Measurements from ENCODE around the gene PEAR1. TPM values are rescaled to one million over a fixed set of nuclear protein-coding genes. Genes with fewer than 3 reads are reported as not detected.

PEAR1 gene
- total RNA-seq, 1 experiment from 2014 or later: 3.0 TPM

DNA sequence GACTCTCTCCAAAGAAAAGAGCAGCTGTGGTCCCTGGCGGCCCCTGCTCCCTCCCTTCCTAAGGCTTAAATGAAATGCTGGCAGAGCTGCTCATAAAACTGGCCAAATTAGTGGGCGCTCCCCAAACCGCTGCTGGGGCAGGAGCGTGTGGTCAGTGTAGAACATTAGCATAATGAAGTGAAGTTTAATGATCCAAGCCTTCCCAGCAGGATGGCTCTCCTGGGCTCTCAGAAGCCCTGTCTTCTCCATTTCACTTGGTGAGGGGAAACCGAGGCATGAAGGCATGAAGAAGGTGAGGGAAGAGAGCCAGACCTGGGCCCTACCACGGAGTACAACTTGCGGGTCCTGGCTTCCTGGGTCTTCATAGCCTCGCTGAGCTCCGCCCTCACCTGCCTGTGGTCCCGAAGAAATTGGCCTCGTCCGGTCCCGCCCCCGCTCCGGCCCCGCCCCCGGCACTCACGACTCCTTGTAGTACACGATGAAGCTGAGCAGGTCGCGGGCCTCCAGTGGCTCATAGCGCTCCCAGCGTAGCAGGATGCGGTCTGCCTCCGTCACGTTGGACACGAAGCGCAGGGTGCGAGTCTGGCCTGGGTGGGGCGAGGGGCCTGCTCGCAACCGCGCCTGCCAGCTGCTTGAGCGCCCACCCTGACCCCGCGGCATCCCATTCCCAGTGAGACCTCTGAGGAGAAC is 44.9 kb upstream of the PEAR1 start:
- CTCF ChIA-PET: interaction anchor here (1.0 kb wide), 1 partner anchor 11 kb away, joined by 4 read pairs; no protein-coding TSS in a partner anchor
- BruUV-seq (replicated peaks): no TSS peak
- no peaks in the 10 kb centered on the region for H3K4me1 Mint-ChIP-seq (ENCODE audit: low read depth, unreplicated experiment)
- no peak overlapping the region for H3K4me3 Mint-ChIP-seq (ENCODE audit: low read depth, unreplicated experiment)
- DNase-seq: no peak
- H3K27ac Mint-ChIP-seq (ENCODE audit: unreplicated experiment): no peak overlapping the region
- TF ChIP-seq, protein P1, sequence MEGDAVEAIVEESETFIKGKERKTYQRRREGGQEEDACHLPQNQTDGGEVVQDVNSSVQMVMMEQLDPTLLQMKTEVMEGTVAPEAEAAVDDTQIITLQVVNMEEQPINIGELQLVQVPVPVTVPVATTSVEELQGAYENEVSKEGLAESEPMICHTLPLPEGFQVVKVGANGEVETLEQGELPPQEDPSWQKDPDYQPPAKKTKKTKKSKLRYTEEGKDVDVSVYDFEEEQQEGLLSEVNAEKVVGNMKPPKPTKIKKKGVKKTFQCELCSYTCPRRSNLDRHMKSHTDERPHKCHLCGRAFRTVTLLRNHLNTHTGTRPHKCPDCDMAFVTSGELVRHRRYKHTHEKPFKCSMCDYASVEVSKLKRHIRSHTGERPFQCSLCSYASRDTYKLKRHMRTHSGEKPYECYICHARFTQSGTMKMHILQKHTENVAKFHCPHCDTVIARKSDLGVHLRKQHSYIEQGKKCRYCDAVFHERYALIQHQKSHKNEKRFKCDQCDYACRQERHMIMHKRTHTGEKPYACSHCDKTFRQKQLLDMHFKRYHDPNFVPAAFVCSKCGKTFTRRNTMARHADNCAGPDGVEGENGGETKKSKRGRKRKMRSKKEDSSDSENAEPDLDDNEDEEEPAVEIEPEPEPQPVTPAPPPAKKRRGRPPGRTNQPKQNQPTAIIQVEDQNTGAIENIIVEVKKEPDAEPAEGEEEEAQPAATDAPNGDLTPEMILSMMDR (IDR thresholded peaks at IDR 0.05; ENCODE audit: unreplicated experiment): no peak
- no peaks in the 10 kb centered on the region for H3K36me3 Mint-ChIP-seq (ENCODE audit: insufficient read depth, unreplicated experiment)
- peaks cover 82% of the 10 kb centered on the region for H3K27me3 Mint-ChIP-seq (ENCODE audit: unreplicated experiment)
- H3K9me3 Mint-ChIP-seq (ENCODE audit: low read depth, unreplicated experiment): no peaks in the 10 kb centered on the region
- intact Hi-C loops (cut with micrococcal nuclease; ENCODE audit: unreplicated experiment): no loop called here

- CTCF ChIA-PET: no interaction called here
- H3K4me1 Mint-ChIP-seq (ENCODE audit: low read depth, unreplicated experiment): no peaks in the 10 kb centered on the region
- no peak for DNase-seq
- peaks cover 82% of the 10 kb centered on the region for H3K27me3 Mint-ChIP-seq (ENCODE audit: unreplicated experiment)
- H3K4me3 Mint-ChIP-seq (ENCODE audit: low read depth, unreplicated experiment): no peak overlapping the region
- no peaks in the 10 kb centered on the region for H3K9me3 Mint-ChIP-seq (ENCODE audit: low read depth, unreplicated experiment)
- no peak overlapping the region for H3K27ac Mint-ChIP-seq (ENCODE audit: unreplicated experiment)
- no peaks in the 10 kb centered on the region for H3K36me3 Mint-ChIP-seq (ENCODE audit: insufficient read depth, unreplicated experiment)
- intact Hi-C loops (cut with micrococcal nuclease; ENCODE audit: unreplicated experiment): no loop called here
- BruUV-seq (replicated peaks): no TSS peak
- TF ChIP-seq, protein P1 (IDR thresholded peaks at IDR 0.05; ENCODE audit: unreplicated experiment): no peak
Measured at GRCh38 chr1:156849151-156849496, 44.4 kb upstream of the PEAR1 start.

GRCh38 chr1:156851779-156852417 is 41.6 kb upstream of the PEAR1 start:
- H3K27ac Mint-ChIP-seq (ENCODE audit: unreplicated experiment): no peak overlapping the region
- intact Hi-C loops (cut with micrococcal nuclease; ENCODE audit: unreplicated experiment): loop anchor here (10.0 kb wide), 1 partner anchor 167 kb away; no protein-coding TSS in a partner anchor
- H3K4me1 Mint-ChIP-seq (ENCODE audit: low read depth, unreplicated experiment): no peaks in the 10 kb centered on the region
- no peak overlapping the region for H3K4me3 Mint-ChIP-seq (ENCODE audit: low read depth, unreplicated experiment)
- CTCF ChIA-PET: no interaction called here
- no peak for DNase-seq
- H3K27me3 Mint-ChIP-seq (ENCODE audit: unreplicated experiment): peaks cover 82% of the 10 kb centered on the region
- H3K36me3 Mint-ChIP-seq (ENCODE audit: insufficient read depth, unreplicated experiment): no peaks in the 10 kb centered on the region
- TF ChIP-seq, protein P1 (IDR thresholded peaks at IDR 0.05; ENCODE audit: unreplicated experiment): no peak
- BruUV-seq (replicated peaks): no TSS peak
- no peaks in the 10 kb centered on the region for H3K9me3 Mint-ChIP-seq (ENCODE audit: low read depth, unreplicated experiment)

GRCh38 chr1:156852418-156852874 is 41.1 kb upstream of the PEAR1 start:
- Mint-ChIP-seq H3K9me3 (ENCODE audit: low read depth, unreplicated experiment) (no peaks in the 10 kb centered on the region), H3K27ac (ENCODE audit: unreplicated experiment) (no peak overlapping the region), H3K36me3 (ENCODE audit: insufficient read depth, unreplicated experiment) (no peaks in the 10 kb centered on the region), H3K27me3 (ENCODE audit: unreplicated experiment) (peaks cover 82% of the 10 kb centered on the region), H3K4me3 (ENCODE audit: low read depth, unreplicated experiment) (no peak overlapping the region), H3K4me1 (ENCODE audit: low read depth, unreplicated experiment) (no peaks in the 10 kb centered on the region)
- CTCF ChIA-PET: no interaction called here
- TF ChIP-seq, protein P1 (IDR thresholded peaks at IDR 0.05; ENCODE audit: unreplicated experiment): no peak
- no peak for DNase-seq
- BruUV-seq (replicated peaks): no TSS peak
- intact Hi-C loops (cut with micrococcal nuclease; ENCODE audit: unreplicated experiment): loop anchor here (10.0 kb wide), 1 partner anchor 168 kb away; no protein-coding TSS in a partner anchor
